Pancreas (tissue), 10 donors: ENCODE data around the gene CDC14A. TPM values are rescaled to one million over a fixed set of nuclear protein-coding genes. Genes with fewer than 3 reads are reported as not detected.

ENCODE experiments used
- ATAC-seq, 4 donors: fragments of 200-7000 bp; cut with Tn5 transposase; one replicate each; pipeline versions ENCODE4 v1.8.0 to v1.9.1; 2020; ENCODE audit warnings: mild to moderate bottlenecking in 4 of 4, moderate library complexity in 4 of 4
- DNase-seq, 6 donors: peaks; one replicate each; pipeline ENCODE4 v3.0.0-alpha.2; 2020
- FAIRE-seq: peaks from 2 replicates; lab custom pipeline; 2012; peaks lifted over from hg19 to GRCh38; lab: Jason Lieb, UNC
- H3K27ac ChIP-seq, 4 donors: fragments of 200-600 bp; sonication (generic); 1 replicate in 3 of 4; 2 replicates in 1 of 4; pipeline versions ENCODE4 v1.5.0 to v1.8.0; 2020
- H3K27me3 ChIP-seq, 4 donors: fragments of 200-600 bp; one replicate each; pipeline ENCODE4 v1.8.0; 2021
- H3K36me3 ChIP-seq, 3 donors: fragments of 200-600 bp; sonication (generic) in 1 of 3; one replicate each; pipeline versions ENCODE4 v1.5.0 to v1.8.0; 2020 to 2021
- H3K4me1 ChIP-seq, 3 donors: fragments of 200-600 bp; one replicate each; pipeline ENCODE4 v1.8.0; 2021
- H3K4me3 ChIP-seq, 4 donors: fragments of 200-600 bp; sonication (generic) in 2 of 4; one replicate each; pipeline versions ENCODE4 v1.5.0 to v1.8.0; 2020 to 2021
- H3K9me3 ChIP-seq, 4 donors: fragments of 200-600 bp; one replicate each; pipeline ENCODE4 v1.8.0; 2021
- CTCF ChIP-seq, 4 donors: fragments of 200-600 bp; sonication (generic) in 3 of 4; IDR thresholded peaks; one replicate each; pipeline versions ENCODE4 v1.5.0 to v1.8.0; 2021; ENCODE audit warnings: antibody characterized with exemption in 4 of 4
- WGBS, 2 donors: extraction: QIAGEN DNeasy Blood & Tissue Kit; methylation state at CpG; one replicate each; pipeline ENCODE4 v1.1.7; 2013; 5-methylcytosine and 5-hydroxymethylcytosine counted together
- intact Hi-C, 3 donors: fragments of 100-400 bp; cut with DNase I; formaldehyde crosslinking; loops; one replicate each; pipeline versions ENCODE4 v1.11.1 to v1.14.2; 2022
- polyA plus RNA-seq, 2 donors: library from polyadenylated mRNA; stranded (reverse); fragments of 200-250 nt; gene quantifications; one replicate each; pipeline ENCODE4 v1.2.3, GENCODE V29; 2013
- total RNA-seq, 6 donors: library from RNA; stranded (reverse); fragmentation: NEBNext Ultra II Directional in 4 of 6; extraction: Animal tissue kit (Norgen Biotek cat#: 25700) in 4 of 6; gene quantifications; one replicate each; pipeline versions ENCODE4 v1.2.1 to v1.2.4, GENCODE V29; 2021 to 2023
- donor health status: healthy with polysubstance abuse.
- donor health status: DM: no; HTN: no; CAD: no; lungs with moderate emphysema.
- donor health status: DM: no; HTN: no; CAD: no.
- donor health status: control.
- donor health status: control.
- donor health status: Bipolar disorder and iron deficiency.
- donor health status: DM: yes; HTN: yes; CAD: no.
- donor health status: DM: no; HTN: no; CAD: no.
- donor health status: DM: no; HTN: no; CAD: no.
- donor health status: DM: yes; HTN: yes; CAD: no.

The CDC14A gene
- total and polyA plus RNA-seq, 8 donors, result 1.4 to 5.2 (median 3.0) TPM

DNA sequence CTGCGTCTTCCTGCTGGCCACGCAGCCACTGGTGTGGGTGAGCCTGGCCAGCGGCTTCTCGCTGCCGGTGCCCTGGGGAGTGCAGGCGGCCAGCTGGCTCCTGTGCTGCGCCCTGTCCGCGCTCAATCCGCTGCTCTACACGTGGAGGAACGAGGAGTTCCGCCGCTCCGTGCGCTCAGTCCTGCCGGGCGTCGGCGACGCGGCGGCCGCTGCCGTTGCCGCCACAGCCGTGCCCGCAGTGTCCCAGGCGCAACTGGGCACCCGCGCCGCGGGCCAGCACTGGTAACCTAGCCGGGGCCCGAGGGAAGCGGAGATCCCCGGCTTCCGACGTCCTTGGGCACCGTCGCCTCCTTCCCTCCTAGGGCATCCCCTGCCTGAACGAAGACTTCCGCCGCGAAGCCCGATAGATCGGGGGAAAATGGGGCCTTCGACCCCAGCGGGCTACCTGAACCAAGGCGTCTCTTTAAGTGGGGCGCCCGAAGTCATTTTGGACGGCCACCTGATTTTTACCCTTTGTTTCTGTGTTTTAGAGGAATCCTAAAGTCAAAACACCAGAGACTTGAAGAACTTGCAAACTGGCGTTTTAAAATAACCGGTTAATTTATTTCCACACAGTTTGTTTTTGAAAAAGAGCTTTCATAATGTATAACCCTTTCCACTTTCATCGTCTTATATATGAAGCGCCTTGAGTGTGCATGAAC lies 187.7 kb downstream of the CDC14A start:
- Histone ChIP-seq H3K27ac (no peak overlapping the region), H3K9me3 (no peaks in the 10 kb centered on the region), H3K36me3 (no peaks in the 10 kb centered on the region), H3K27me3 (peaks cover 0 to 16% (median 1%) of the 10 kb centered on the region in 4 donors), H3K4me3 (peak overlapping the region in 3 of 4 donors; percentile 19 to 51 (median 29)), H3K4me1 (peaks cover 6 to 13% (median 11%) of the 10 kb centered on the region in 3 donors)
- 10 to 11% methylated on average over 51 to 57 of the region's 57 CpGs for WGBS, 2 donors
- DNase-seq (peak in 4 of 6 donors; percentile 17 to 73 (median 46)), ATAC-seq (peak in 3 of 4 donors; percentile 48 to 57 (median 51)), FAIRE-seq (no peak)
- no peak for TF ChIP-seq CTCF (IDR thresholded peaks at IDR 0.05)
- intact Hi-C loops, result no loop called here

DNA sequence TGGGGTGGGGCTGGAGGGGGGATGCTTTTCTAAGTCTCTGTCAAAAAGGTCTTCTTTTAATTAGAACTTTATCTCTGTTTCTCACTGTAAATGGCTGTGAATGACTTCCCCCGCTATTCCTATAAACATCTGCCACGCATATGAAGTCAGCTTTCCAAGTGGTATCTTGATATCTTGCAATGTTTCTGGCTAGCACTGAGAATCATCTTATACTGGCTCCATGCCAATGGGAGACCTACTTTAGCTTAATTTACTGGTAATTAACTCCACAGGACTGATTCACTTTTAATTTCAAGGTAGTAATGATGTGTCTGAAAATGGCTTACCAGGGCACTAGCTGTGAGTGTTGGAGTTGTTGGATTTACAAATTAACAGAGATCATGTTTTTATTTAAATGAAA lies 190.0 kb downstream of the CDC14A start:
- Histone ChIP-seq H3K4me3 (no peak overlapping the region), H3K27me3 (peaks cover 0 to 16% (median 1%) of the 10 kb centered on the region in 4 donors), H3K4me1 (peaks cover 6 to 13% (median 11%) of the 10 kb centered on the region in 3 donors), H3K27ac (no peak overlapping the region), H3K9me3 (no peaks in the 10 kb centered on the region), H3K36me3 (no peaks in the 10 kb centered on the region)
- DNase-seq, result no peak
- FAIRE-seq, result no peak
- intact Hi-C loops, result no loop called here
- TF ChIP-seq CTCF (IDR thresholded peaks at IDR 0.05), result no peak
- ATAC-seq, result no peak
- 94% methylated on average over 2 of the region's 2 CpGs for WGBS, 2 donors

GRCh38 chr1:100543640-100544039 lies 191.3 kb downstream of the CDC14A start:
- Histone ChIP-seq H3K36me3 (no peaks in the 10 kb centered on the region), H3K4me1 (peaks cover 6 to 13% (median 11%) of the 10 kb centered on the region in 3 donors), H3K4me3 (no peak overlapping the region), H3K27ac (no peak overlapping the region), H3K27me3 (peaks cover 0 to 16% (median 1%) of the 10 kb centered on the region in 4 donors), H3K9me3 (no peaks in the 10 kb centered on the region)
- TF ChIP-seq CTCF (IDR thresholded peaks at IDR 0.05), result no peak
- ATAC-seq, result peak in 1 of 4 donors; percentile 54
- intact Hi-C loops, result no loop called here
- FAIRE-seq, result no peak
- 61 to 70% methylated on average over 2 of the region's 2 CpGs for WGBS, 2 donors
- no peak for DNase-seq

DNA sequence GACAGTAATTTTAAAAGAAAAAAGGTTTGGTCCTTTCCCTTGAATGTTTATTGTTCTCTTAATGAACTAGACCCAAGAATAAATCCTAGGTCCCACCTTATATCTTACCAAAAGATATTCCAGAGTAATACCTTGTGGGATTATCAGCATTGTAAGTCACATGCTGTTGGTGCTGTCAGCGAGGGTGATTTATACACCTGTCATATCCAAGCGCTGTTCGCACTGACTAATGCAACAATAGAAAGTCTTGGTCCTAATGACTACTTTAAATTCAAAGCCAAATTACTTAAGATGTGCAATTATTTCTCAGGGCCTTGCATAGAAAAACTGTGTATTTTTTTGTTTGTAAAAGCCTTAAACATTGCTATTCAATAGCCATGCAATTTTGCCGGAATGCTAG lies 192.5 kb downstream of the CDC14A start:
- DNase-seq (no peak), ATAC-seq (no peak), FAIRE-seq (no peak)
- Histone ChIP-seq H3K4me1 (peaks cover 0 to 5% (median 4%) of the 10 kb centered on the region in 3 donors), H3K9me3 (no peaks in the 10 kb centered on the region), H3K27ac (no peak overlapping the region), H3K4me3 (no peak overlapping the region), H3K36me3 (no peaks in the 10 kb centered on the region), H3K27me3 (peaks cover 0 to 12% (median 1%) of the 10 kb centered on the region in 4 donors)
- intact Hi-C loops, result no loop called here
- 82 to 87% methylated on average over 4 of the region's 4 CpGs for WGBS, 2 donors
- no peak for TF ChIP-seq CTCF (IDR thresholded peaks at IDR 0.05)

- FAIRE-seq (no peak), ATAC-seq (no peak), DNase-seq (no peak)
- Histone ChIP-seq H3K27me3 (peaks cover 0 to 10% (median 0%) of the 10 kb centered on the region in 4 donors), H3K4me3 (no peak overlapping the region), H3K36me3 (no peaks in the 10 kb centered on the region), H3K4me1 (no peaks in the 10 kb centered on the region), H3K9me3 (no peaks in the 10 kb centered on the region), H3K27ac (no peak overlapping the region)
- 77 to 87% methylated on average over 1 of the region's 1 CpG for WGBS, 2 donors
- TF ChIP-seq CTCF (IDR thresholded peaks at IDR 0.05), result no peak
- intact Hi-C loops, result no loop called here
These were observed 193.5 kb downstream of the CDC14A start for GRCh38 chr1:100545855-100546254.
